Hematopoietic multipotent progenitor cell treated with erythropoietin and hydrocortisone succinate and interleukin-3 and kit ligand, for 15 days (in vitro differentiated cells): ENCODE results near the gene SGSH.
"Not testable (repeated sequence)": the region's sequence is repeated elsewhere in the genome, so short reads cannot be mapped to it uniquely, and the experiment has no call there.

Experiments used
- DNase-seq: peaks from one replicate; pipeline ENCODE4 v3.0.0-alpha.2; 2015; ENCODE audit warnings: low spot score

Gene SGSH

GRCh38 chr17:80253631-80254395 lies 33.7 kb upstream of the SGSH start:
- DNase-seq = no peak

DNA sequence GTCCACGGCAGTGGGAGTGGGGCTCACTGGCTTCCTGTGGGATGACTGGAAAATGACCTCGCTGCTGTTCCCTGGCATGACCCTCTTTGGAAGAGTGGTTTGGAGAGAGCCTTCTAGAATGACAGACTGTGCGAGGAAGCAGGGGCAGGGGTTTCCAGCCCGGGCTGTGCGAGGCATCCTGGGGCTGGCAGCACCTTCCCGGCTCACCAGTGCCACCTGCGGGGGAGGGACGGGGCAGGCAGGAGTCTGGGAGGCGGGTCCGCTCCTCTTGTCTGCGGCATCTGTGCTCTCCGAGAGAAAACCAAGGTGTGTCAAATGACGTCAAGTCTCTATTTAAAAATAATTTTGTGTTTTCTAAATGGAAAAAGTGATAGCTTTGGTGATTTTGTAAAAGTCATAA lies 32.7 kb upstream of the SGSH start:
- peak; percentile 80 for DNase-seq

GRCh38 chr17:80251966-80252365 lies 31.8 kb upstream of the SGSH start:
- DNase-seq = no peak

DNA sequence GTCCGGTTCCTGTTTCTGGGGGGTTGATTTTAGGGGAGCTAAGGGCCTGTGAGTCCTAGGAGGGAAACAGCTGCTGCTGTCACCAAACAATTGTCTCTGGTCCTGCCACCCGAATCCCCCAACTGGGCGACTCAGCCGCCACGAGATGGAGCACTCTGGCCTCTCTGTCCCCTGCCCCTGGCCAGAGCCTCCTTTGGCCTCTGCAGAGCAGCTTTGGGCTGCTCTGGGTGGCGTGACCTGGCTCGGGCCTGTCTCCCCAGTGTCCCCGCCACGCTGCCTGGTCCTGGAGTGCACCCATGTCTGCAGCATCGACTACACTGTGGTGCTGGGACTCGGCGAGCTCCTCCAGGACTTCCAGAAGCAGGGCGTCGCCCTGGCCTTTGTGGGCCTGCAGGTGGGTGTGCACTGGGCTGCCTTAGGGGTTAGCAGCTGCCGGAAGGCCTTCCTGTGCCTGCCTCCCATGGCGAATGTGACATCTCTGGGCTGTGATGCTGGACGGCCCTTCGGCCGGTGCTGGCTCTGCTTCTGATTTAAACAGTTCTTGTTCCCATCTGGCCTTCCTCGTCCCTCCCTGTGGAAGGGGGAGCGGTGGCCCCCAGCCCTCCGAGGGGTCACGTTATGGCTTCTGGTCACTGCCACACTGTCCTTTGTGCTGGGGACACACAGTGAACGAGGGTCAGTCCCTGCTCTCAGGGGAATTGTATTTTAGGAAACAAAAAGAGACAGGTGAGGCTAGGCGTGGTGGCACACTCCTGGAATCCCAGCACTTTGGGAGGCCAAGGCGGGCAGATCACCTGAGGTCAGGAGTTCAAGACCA lies 29.0 kb upstream of the SGSH start:
- no peak for DNase-seq

- DNase-seq = no peak
These were observed 28.1 kb upstream of the SGSH start for GRCh38 chr17:80248001-80248893.

DNA sequence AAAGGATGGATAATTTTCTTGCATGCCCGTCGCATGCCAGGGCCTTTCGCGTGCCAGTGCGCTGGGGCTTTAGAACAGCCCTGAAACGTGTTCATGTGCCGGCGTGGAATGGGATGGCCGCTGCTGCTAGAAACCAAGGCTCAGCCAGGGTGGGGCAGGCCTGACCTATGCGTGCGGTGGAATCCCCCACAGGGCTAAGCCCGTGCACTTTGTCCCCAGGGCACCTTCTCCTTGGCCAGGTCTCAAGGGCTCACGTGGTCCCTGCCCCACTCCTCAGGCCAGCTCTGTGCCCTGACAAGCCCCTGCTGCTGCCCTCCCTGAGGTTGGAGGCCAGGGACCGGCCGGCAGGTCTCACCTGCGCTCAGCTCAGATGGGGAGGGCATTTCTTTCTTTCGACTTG lies 27.4 kb upstream of the SGSH start:
- no peak for DNase-seq

GRCh38 chr17:80246726-80247125 lies 26.6 kb upstream of the SGSH start:
- DNase-seq = no peak

GRCh38 chr17:80246266-80246681 lies 26.1 kb upstream of the SGSH start:
- DNase-seq = no peak

DNA sequence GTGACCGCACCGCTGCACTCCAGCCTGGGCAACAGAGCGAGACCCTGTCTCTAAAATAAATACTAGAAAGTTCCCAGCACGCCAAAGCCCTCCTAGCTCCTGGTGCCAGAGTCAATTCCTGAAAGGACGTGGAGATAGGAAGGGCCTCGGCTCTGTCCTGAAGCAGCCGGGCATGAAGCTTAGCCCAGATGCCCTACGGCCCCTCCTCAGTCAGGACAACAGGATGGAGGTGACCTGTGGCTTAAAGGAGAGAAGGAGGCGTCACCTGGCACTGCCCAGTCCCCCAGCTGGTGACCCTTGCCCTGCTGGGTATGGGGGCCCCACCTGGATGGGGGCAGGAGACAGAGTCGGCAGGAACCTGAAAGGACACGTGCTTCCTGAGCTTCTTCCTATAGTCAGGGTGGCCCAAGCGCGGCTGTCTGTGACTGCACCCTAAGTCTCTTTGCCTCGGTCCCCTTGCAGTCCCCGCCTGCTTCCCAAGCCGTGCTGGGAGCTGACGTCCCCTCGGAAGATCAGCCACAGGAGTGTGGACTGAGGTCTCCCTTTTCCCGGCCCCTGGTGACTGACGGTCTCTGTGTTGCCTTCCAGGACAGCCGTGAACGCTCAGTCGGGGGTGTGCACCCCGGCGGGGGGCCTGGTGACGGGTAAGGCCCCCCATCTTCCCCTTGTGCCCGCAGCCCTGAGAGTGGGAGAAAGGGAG lies 25.6 kb upstream of the SGSH start:
- DNase-seq = no peak

DNA sequence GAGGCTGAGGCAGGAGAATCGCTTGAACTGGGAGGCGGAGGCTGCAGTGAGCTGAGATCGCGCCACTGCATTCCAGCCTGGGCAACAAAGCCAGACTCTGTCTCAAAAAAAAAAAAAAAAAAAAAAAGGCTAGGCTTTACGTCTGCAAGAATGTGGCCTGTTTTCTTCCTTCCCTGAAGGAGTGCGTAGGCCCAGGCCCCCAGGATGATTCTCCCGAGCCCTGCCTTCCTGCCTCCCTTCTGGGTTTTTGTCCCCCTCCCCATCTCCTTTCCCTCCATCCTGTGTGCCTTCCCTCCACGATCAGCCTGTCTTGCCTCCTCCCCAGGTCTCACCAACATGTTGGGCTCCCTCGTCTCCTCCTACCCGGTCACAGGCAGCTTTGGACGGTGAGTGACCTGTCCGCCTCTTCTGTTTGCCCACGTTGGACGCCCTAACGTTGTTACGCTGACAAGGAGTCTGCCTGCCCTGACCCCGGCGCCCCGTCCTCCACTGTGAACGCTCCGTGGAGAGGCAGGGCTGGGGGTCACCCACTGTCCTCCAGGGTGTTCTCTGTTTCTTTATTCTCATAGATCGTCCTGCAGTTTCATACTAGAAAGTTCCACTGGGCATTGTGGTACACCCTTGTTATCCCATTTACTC lies 24.9 kb upstream of the SGSH start:
- no peak for DNase-seq

DNA sequence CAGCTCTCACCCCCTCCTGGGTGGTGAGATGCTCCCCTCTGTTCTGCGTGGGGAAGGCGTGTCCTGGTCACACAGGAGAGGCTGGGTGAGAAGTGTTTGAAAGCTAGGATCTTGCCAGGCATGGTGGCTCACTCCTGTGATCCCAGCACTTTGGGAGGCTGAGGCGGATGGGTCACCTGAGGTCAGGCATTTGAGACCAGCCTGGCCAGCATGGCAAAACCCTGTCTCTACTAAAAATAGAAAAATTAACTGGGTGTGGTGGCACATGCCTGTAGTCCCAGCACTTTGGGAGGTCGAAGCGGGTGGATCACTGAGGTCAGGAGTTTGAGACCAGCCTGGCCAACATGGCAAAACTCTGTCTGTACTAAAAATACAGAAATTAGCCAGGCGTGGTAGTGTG lies 24.3 kb upstream of the SGSH start:
- DNase-seq = not testable (repeated sequence)

DNA sequence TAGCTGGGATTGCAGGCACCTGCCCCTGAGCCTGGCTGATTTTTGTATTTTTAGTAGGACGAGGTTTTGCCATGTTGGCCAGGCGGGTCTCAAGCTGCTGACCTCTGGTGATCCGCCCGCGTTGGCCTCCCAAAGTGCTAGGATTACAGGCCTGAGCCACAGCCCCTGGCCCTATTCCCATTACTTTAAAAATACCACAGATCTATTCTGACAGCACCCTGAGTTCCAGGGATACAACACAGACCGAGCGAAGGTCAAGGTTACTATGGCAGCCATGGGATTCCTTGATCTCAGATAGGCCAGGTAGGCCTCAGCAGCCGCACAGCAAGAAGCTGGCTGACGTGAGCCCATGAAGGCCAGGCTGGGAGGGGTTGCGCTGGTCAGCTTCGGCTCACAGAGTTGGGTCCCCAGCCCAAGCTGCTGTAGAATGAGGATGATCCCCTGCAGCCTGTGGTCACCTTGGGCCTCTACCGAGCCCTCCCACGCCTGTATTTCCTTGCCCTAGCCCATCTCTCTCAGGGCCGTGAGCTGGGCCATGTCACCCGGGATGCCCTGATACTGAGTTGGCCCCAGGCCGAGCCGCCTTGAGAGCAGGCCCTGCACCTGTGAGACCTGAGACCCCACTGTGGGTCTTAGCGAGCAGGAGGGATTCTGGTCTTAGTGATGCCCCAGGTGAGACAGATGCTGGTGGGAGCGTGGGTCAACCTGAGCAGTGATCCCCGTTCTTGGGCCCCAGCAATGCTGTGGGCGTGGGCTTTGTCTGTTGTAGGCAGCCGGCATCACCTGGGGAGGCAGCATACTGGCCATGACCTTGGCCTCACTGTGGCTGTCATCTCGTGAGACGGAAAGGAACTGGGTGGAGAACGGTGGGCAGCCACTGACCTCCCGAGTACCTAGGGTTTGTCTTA lies 23.6 kb upstream of the SGSH start:
- no peak for DNase-seq

GRCh38 chr17:80242505-80242904 lies 22.4 kb upstream of the SGSH start:
- no peak for DNase-seq

DNA sequence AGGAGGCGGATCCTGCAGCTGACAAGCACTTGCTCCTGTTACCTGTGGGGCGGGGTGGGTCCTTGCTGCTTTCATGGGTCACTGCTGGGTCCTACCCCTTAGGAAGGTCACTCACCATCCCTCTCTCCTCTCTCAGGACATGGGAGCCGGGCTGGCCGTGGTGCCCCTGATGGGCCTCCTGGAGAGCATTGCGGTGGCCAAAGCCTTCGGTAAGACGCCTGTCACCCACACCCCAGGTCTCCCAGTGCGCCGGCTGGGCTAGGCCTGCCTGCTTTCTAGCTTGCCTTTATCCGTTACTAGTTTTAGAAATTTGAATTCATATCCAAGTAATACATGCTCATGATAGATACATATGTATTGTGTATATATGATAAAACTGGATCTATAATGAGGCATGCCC lies 17.3 kb upstream of the SGSH start:
- no peak for DNase-seq

- DNase-seq = no peak
These were observed 16.8 kb upstream of the SGSH start for GRCh38 chr17:80236911-80237310.

GRCh38 chr17:80233202-80233601 lies 13.1 kb upstream of the SGSH start:
- no peak for DNase-seq

GRCh38 chr17:80232438-80232837 lies 12.3 kb upstream of the SGSH start:
- no peak for DNase-seq

DNA sequence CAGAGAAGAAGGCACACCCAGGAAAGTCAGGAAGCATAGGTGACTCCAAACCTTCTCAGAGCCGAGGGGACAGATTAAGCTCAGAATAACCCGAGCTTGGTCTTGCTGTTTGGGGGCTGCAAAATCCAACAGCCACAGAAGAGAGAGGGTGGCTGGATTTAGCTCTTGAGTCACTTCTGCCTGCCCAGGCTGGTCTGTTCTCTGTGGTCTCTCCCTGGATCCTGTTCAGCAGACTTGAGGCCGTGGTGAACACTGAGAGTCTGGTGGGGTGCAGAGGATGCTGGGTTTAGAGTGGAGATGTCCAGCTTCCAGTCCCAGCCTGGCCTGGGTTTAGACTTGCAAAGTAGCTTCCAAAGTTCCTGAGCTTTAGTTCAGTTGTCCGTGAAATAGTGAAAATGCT lies 8.9 kb upstream of the SGSH start:
- DNase-seq = no peak

DNA sequence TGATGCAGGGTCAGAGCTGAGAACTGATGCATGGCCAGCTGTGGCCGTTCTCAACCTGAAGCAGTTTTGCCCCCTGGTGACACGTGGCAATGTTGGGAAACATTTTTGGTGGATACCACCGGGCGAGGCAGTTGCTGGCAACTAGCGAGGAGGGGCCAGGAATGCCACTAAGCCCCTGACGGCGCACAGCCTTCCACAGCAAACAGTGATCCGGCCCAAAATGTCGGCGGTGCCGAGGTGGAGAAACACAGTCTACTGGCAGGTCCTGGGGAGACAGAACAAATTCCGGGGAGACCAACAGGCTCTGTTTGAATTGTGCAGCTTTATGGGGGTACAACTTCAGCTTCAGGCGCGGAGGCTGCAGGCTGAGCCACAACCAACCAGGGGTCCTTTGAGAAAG lies 8.3 kb upstream of the SGSH start:
- no peak for DNase-seq

DNA sequence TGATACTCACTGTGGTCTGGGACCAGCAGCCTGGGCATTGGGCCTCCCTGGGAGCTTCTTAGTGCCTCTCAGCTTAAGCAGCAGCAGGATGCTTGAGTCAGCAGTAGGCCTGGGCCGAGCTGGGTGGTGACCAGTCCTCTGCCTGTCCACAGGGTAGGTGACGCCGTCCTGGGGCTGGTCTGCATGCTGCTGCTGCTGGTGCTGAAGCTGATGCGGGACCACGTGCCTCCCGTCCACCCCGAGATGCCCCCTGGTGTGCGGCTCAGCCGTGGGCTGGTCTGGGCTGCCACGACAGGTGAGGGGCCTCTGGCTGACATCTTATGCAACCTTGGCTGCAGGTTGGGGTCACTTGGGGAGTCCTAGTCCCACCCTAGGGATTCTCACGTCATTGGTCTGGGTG lies 7.5 kb upstream of the SGSH start:
- DNase-seq = no peak
